Ureter (tissue), 1 donor: ENCODE measurements around the gene FAM163B. TPM values are rescaled to one million over a fixed set of nuclear protein-coding genes. Genes with fewer than 3 reads are reported as not detected.

Source experiments
- DNase-seq: peaks from one replicate; pipeline ENCODE4 v3.0.0-alpha.2; 2020; ENCODE audit warnings: low spot score
- total RNA-seq: library from RNA; stranded (reverse); gene quantifications from one replicate; pipeline ENCODE4 v1.2.4, GENCODE V29; 2023
- donor health status: DM: yes; HTN: yes; CAD: no.

FAM163B gene
- total RNA-seq, 1 donor from 2014 or later, result not detected

DNA sequence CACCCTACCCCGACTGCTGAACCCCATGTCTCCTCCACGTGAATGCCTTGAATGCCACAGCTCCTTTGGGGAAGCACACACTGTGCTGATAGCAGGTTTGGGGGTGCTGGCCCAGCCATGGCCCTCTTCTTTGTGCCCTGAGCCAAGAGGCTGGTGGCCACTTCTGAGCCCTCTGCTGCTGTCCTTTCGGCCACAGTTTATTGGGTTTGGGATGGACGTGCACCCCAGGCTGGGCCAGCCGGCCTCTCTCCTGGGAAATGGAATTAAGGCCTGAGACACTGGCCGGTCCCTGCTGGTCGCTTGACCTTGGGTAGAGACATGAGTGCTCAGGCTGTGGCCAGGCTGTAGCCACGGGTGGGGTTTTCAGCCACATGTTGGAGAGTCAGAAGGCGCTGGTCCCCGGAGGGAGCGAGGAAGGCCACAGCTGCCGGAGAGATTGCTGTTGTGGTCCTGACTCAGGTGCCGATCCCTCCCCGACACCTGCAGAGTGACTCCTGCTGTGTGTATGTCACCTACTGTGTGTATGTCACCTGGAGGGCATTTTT, 26.6 kb downstream of the FAM163B start:
- DNase-seq, result no peak

DNA sequence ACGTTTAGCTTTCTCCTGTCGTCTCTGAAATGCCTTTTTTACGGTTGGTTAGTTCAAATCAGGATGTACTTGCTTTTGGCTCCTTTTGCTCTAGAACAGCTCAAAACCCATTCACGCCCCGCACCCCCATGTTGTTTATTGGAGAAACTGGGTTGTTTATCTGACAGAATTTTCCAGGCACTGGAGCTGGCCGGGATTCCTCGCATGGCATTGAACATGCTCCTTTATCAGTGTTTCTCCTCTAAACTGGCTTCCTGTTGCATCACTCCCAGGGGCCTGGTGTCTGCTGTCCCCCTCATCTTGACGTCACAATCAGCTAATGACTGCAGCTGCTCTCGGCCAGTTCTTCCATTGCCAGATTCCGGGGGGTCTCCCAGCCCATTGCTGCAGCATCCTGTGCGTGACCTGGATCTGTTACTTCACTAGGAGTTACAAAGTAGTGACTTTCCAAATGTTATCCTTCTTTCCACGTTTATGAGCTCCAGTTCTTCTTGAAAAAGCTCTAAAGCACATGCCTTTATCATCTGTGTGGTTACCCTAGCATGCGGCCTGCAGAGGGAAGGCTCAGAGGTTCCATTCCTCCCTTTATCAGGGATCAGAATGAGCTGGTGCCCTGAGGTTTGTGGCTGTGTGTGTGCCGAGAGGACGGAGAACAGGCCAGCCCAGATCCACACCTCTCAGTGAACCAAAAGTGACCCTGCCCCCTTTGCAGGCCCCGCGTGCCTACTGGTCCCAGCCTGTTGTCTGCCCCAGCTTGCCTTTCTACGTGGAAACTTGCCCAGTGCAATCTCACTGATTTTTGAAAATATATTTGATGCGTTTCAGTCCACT, 27.5 kb downstream of the FAM163B start:
- DNase-seq, result peak; percentile 74

DNA sequence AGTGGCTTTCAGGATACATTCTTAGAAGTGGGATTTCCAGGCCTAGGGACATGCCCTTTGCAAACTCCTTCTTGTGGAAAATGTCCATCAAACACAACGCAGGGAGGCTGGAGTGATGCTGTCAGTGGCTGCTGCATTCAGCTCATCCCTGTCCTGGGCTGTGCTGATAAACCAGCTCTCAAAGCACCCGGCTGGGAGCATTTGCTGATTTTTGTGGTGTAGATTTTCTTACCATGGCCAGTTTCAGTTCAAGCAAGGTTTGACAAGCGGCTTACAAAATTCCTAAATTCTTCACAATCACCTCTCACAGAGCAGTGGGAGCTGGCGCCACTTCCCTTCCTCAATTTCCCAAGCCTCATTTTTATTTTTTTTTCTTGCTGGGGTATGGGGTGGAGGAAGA, 28.2 kb downstream of the FAM163B start:
- DNase-seq, result no peak

DNA sequence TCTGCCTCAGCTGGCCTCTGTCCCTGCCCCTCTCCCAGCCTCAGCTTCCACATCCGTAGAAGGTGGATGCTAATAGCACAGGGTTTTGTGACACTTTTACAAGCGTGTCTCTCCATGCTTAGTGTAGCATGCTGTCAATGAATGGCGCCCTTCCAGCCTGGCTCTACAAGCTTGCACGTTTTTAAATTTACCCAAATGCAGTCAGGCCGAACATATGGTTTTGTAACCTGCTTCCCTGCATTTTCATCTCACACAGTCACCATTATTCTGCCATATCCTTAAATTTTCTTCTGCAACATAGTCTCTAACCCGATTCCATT, 28.8 kb downstream of the FAM163B start:
- no peak for DNase-seq

DNA sequence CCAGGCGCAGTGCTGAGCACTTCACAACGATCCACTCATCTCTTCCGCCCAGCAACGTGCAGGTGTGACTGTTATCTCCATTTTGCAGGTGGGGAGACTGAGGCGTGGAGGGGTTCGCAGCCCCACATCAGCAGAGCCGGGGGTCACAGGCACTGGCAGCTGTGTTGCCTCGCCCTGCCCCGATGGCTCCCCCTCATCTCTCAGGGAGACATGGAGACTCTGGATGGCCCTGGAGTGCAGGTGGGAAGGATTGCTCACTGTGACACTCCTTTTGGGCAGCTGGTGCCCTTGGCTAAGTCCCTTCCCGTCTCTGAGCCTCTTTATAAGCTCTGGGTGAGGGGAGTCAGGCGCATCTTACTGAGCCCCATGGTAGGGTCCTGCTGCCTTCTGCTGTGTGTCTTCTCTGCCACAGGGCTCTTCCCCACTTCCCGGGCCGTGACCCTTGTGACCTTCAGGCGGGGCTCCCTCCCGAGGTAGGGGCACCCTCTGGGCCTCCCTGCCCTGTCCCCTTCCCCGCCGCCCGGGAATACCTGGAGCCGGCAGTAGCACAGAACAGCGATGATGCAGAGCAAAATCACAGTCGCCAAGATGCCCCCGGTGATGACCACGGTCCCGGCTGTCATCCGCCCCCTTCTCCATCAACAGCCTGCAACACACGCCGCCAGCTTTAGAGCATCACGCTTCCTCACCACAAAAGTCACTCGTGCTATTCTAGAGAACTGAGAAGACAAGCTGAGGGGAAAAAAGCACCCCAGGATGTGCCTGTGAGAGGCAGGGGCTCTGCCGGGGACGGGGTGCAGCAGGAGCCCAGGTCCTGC, 29.4 kb downstream of the FAM163B start:
- DNase-seq, result no peak

DNA sequence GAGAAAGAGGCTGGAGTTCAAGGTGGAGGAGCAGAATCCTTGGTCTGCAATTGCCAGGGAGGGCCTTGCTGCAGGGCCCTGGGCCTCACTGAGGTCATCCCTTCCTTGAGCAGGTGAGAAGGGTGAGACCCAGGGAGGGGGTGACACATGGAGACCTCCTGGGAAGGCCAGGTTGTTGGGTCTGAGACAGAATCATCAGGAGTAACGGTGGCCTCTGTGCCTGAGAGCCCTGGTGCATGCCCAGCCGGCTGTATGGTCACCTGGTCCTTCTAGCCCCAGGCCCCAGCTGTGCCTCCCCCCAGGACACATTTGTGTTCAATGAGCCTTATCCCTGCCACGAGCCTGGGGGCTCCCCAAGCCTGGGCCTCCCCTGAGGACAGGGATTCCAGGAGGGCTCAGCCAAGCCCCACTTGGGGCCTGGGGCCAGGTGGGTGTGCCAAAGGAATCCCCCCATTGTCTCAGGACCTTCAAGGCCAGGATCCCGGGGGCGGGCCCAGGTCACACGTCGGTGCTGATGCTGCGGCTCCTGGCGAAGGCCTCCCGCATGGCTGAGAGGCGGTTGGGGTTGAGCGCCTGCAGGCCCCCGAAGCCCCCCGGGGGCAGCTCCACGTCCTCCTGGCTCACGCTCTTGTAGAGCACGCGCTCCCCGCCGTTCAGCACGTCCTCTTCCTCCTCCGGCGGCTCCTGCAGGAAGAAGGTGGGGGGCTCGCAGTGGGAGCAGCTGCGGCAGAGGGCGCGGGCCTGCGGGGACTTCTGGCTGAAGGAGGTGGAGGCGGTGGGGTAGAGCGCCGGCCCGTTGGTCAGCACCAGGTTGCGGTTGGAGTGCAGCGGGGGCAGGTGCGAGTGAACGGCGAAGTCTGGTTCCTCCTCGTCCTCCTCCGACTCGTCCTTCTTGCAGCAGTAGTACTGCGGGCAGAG, 30.4 kb downstream of the FAM163B start:
- DNase-seq, result no peak

DNA sequence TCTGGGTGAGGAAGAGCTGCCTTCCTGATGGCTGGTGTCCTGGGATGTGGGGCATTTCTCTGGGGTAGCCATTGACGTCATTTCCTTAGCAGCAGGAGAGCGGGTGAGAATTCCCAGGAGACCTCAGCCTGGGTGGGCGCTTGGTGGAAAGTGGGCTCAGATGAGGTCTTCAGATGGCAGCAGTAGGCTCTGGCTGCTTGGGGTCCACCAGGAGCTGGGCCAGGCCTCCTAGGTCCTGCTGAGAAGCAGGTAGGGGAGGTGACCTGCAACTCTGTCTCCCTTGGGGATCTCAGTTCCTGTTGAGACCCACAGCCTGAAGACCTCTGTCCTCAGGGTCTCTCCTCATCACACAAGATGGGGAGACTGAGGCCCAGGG, 31.5 kb downstream of the FAM163B start:
- DNase-seq, result no peak

DNA sequence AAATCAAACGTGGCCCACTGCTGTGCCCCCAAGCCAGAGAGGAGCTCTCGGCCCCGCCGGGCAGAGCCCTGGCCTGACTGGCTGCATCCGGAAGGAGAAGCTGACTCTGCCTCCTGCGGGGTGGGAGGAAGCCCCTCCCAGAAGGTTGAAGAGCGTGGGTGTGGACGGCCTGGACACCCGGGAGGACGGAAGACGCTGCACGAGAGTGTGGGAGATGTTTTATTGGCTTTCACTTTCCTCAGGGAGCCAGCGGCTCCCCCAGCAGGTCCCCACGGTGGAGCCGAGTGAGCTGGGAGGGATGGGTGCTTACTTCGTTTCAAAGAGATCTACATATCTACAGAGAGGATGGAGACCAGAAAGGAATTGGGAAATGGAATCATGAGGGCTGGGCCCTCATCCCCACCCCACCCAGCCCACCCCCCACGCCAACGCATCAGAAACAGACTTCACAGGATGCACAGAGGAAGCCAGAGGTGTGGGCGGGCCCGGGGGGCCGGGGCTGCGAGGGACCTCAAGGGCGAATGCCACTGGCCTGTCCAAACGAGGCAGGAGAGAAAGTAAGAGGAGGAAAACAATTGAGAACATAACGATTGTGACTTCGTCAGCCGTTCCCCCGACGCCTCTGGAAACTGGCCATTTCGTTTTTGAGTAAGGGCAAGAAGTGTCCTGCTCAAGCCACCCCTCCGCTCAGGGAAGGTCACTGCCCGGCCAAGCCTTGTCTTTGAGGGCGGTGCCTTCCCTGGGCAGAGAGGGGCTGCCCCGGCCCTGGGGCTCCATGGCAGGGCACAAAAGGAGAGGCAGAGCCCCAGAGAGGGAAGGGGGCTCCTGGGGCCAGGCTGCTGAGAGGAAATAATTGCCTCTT, 32.1 kb downstream of the FAM163B start:
- DNase-seq, result no peak

DNA sequence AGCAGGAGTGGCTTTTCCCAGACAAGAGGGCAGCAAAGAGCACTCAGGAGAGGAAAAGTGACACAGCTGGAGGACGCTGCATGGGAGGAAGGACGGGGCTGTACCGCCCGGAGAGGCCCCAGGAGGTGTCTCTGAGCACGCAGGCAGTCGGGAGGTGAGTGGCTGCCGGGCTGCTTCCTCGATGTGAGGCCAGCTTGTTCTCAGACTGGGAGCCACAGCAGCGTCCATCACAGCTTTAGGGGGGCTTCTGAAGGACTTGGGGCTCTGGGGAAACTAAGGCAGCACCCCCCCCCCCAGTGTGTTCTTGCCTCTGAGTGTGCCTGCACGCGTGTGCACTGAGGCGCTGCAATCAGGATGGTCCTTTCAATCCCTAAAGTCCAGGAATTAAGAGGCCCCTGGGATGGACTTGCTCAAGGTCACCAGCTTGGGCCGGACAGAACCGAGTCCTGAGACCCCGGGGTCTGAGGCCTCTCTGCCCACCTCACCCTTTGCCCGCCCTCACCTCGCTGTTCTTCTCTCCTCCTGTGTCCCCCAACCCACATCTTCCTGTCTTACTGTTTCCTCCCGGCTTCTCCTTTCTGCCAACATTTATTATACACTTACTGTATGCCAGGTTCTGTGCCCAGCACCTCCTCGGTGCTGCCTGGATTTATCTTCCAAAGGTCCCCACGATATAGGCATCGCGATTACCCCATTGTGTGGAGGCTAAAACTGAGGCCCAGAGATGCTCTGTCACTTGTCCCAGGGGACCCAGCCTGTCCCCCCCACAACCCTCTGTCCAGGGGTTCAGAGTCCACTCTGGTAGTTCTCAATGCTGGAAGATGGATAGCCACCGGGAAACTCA, 32.9 kb downstream of the FAM163B start:
- DNase-seq, result no peak

DNA sequence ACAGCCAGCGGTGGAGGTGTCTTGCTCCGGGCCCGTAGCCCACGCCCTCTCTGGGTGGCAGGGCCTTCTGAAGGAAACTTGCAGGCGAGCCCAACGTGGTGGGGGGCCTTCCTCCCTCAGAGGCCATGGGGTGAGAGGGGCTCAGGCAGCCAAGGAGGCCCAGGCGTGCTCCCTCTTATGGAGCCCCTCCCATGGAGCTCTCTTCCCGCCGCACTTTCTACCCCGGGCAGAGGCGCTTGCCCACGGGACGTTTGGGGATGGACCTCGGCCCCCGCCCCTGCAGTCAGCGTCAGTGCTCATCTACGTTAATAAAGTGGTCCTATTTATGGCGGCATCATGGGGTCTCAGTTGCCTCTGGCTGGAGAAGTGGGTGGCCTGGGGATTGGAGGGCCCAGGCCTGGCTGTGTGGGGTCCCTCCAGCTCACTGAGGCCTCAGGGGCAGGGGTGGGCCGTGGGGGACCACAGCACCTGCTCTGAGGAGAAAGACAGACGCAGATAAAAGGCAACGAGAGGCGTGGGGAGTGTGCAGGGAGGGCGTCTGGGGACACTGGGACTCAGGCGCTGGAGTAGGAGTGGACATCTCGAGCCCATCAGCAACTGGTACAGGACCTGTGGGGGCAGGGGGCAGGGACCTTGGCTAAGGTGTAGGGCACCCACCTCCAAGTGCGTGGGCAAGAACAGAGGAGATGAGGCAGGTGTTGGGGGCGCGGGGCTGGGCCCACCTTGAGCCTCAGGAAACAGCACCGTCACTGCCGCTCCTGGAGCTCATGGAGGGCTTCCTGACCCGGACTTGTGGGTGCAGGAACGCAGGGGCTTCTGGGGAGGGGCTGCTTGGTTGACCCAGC, 33.8 kb downstream of the FAM163B start:
- DNase-seq, result no peak

DNA sequence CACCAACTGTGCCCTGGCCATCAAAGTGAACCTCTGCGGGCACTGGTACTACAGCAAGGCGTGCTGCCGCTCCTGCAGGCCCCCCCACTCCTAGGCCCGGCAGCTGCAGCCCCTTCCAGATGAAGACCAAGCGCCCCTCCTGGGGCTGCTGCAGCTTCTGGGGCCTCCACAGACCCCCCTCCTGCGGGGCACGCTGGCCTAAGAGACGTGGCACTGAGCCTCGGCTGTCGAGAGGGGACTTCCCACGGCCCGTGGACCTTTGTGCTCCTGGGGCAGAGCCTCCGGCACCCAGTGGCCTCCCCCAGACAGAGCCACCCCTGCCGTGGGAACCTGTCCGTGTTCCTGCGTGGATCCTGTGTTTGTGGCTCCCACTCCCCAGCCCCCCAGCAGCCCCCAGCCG, 34.4 kb downstream of the FAM163B start:
- DNase-seq, result no peak

DNA sequence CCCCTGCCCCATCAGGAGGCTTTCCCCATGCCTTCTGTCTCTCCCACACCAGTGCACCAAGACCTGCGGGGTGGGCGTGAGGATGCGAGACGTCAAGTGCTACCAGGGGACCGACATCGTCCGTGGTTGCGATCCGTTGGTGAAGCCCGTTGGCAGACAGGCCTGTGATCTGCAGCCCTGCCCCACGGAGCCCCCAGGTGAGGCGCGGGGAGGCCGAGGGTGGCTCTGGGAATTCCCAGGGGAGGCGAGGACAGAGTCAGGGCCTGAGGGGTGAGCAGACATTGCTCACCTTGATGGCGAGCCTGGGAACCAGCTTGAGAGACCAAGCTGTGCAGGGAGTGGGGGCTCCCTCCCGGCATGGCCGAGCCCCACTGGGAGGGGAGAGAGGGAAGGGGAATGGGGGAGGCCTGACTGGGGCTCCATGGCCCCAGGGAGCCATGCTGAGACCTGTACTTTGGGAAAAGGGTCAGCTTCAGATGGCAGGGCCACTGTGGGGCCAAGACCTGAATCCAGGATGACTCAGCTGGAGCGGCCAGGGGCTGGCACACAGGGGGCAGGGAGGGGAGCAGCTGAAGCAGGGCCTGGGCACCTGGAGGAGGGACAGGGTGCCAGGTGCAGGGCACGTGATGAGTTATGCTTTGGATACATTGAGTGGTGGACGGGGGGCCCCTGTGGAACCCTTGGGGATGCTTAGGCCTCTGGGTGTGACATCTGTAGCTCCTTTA, 35.2 kb downstream of the FAM163B start:
- no peak for DNase-seq

DNA sequence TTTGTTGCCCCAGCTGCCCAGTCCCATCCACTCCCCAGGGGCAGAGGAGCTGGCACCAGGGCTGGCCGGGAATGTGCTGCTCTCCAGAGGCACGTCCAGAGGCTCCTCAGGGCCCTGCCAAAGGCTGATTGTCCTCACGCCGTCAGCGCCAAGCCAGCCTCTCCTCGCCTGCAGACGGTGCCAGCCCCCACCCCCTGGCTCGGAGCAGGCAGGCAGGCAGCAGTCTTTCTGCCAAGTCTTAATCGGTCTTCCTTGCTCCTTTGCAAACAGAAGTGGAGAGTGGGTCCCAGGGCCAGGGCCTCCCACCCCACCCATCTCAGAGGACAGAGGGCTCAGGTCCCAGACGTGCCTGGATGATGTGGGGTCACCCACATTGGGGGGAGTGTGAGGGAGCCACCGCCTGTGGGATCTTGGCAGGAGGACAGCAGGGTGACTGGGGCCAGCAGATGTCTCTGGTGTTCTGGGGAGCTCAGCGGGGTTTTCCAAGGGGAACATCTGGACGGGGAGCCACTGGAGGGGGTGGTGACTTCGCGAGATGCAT, 36.3 kb downstream of the FAM163B start:
- DNase-seq, result peak; percentile 61

DNA sequence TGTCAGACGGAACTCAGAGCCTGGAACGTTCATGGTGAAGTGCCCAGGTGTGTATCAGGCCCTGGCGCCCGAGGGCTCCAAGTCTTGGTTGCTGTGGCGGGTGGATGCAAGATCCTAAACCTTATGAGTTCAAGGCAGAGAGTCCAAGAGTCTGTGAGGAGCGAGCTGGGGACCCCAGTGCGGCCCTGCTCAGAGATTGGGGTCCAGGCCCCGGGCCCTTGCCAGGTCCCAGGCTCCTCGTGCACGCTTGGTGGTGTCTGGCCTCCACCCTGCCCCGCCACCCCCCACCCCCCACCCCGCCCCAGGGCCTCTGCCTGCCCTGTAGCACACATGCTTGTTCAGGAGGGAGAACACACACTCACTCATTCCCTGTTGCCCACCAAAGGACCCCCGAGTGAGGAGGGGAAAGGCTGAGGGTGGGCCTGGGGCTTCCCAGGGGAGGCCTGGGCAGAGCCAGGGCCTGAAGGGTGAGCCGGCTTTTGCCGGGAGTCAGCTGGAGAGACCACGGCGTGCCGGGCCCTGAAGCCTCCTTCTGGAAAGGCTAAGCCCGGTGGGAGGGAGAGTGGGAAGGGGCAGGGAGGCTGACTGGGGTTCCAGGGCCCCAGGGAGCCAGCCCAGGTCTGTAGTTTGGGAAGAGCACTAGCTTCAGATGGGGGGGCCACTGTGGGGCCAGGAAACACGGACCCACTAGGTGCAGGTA, 37.1 kb downstream of the FAM163B start:
- DNase-seq, result no peak

DNA sequence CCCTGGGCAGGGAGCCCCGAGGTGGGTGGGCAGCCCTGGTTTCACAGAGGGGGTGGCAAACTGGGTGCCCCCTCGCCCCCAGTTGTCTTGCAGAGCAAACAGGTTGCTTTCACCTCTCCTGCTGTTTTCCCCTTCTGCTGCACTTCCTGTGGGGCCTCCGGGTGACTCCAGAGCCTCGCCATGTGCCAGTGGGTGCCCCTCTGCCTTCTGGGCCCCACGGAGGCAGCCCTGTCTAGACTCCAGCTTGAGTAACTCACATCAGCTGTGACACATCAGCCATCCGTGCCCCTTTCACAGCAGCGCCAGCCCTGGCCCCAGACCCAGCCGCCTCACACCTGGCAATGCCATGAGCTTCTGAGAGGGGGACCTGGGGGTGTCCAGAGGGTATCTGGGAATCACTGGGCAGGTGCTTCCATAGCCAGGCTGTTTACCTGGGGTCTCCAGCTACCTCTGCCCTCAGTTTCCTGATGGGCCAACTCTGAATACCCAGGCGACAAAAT, 37.7 kb downstream of the FAM163B start:
- DNase-seq, result no peak

DNA sequence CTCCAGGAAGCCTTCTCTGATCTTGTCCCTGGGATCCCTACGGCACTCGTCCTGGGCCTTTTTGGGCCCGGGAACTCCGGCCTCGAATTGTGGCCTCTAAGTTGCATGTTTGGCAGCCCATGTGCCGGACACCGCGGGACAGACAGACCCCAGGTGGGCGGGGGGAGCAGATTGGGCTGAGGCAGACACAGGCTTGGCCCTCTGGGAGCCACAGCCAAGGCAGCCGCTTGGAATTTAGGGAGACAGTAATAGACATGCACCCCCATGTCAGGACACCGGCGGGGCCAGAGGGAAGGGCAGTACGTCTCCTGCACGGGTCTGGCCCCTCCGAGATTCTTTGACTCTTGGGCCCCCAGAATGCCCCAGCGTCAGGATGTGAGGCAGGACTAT, 38.5 kb downstream of the FAM163B start:
- DNase-seq, result no peak
